GM12892 (cell line): ENCODE data around the gene CDC42BPB.

ENCODE experiments used
- POLR2A ChIP-seq: IDR thresholded peaks from 2 replicates; pipeline ENCODE4 v1.6.1; 2011; ENCODE audit warnings: low read depth, low read length, control low read depth
- POLR2AphosphoS5 ChIP-seq: IDR thresholded peaks from 2 replicates; pipeline ENCODE4 v1.6.1; 2011; ENCODE audit warnings: low read depth, low read length, control low read depth
- TAF1 ChIP-seq: IDR thresholded peaks from 2 replicates; pipeline ENCODE4 v1.6.1; 2011; ENCODE audit warnings: low read depth, mild to moderate bottlenecking, control low read depth, low read length, borderline replicate concordance

GRCh38 chr14:103099081-103099732 is 41.9 kb upstream of the CDC42BPB start:
- TF ChIP-seq POLR2A (no peak), POLR2AphosphoS5 (no peak), TAF1 (no peak)
